Measurements from ENCODE around the gene STK32B.

Gene STK32B

GRCh38 chr4:5120468-5120867 lies 69.2 kb downstream of the STK32B start:
- Histone ChIP-seq H3K27ac (ENCODE audit: low read length) (no peak overlapping the region), H3K9me3 (ENCODE audit: control insufficient read depth in 2 of 2, low read length in 2 of 2) (no peaks in the 10 kb centered on the region), H3K4me3 (ENCODE audit: low read length in 2 of 2) (no peak overlapping the region), H3K36me3 (ENCODE audit: control insufficient read depth in 2 of 2, insufficient read depth in 2 of 2, low read length in 2 of 2) (no peaks in the 10 kb centered on the region), H3K4me1 (ENCODE audit: control insufficient read depth, insufficient read depth, low read length) (no peaks in the 10 kb centered on the region), H3K27me3 (ENCODE audit: control insufficient read depth in 1 of 2, insufficient read depth in 2 of 2, low read length in 2 of 2) (no peaks in the 10 kb centered on the region), H3K9ac (ENCODE audit: low read length in 2 of 2) (no peak overlapping the region)

- H3K4me3 ChIP-seq (ENCODE audit: low read length in 2 of 2): no peak overlapping the region
- H3K27me3 ChIP-seq (ENCODE audit: control insufficient read depth in 1 of 2, insufficient read depth in 2 of 2, low read length in 2 of 2): no peaks in the 10 kb centered on the region
- H3K4me1 ChIP-seq (ENCODE audit: control insufficient read depth, insufficient read depth, low read length): no peaks in the 10 kb centered on the region
- H3K36me3 ChIP-seq (ENCODE audit: control insufficient read depth in 2 of 2, insufficient read depth in 2 of 2, low read length in 2 of 2): no peaks in the 10 kb centered on the region
- H3K9ac ChIP-seq (ENCODE audit: low read length in 2 of 2): no peak overlapping the region
- H3K27ac ChIP-seq (ENCODE audit: low read length): no peak overlapping the region
- no peaks in the 10 kb centered on the region for H3K9me3 ChIP-seq (ENCODE audit: control insufficient read depth in 2 of 2, low read length in 2 of 2)
Observed at GRCh38 chr4:5122114-5122513, 70.8 kb downstream of the STK32B start.

GRCh38 chr4:5124876-5125275 lies 73.6 kb downstream of the STK32B start:
- Histone ChIP-seq H3K4me3 (ENCODE audit: low read length in 2 of 2) (no peak overlapping the region), H3K27me3 (ENCODE audit: control insufficient read depth in 1 of 2, insufficient read depth in 2 of 2, low read length in 2 of 2) (no peaks in the 10 kb centered on the region), H3K9me3 (ENCODE audit: control insufficient read depth in 2 of 2, low read length in 2 of 2) (no peaks in the 10 kb centered on the region), H3K9ac (ENCODE audit: low read length in 2 of 2) (no peak overlapping the region), H3K36me3 (ENCODE audit: control insufficient read depth in 2 of 2, insufficient read depth in 2 of 2, low read length in 2 of 2) (no peaks in the 10 kb centered on the region), H3K27ac (ENCODE audit: low read length) (no peak overlapping the region), H3K4me1 (ENCODE audit: control insufficient read depth, insufficient read depth, low read length) (no peaks in the 10 kb centered on the region)

- no peaks in the 10 kb centered on the region for H3K36me3 ChIP-seq (ENCODE audit: control insufficient read depth in 2 of 2, insufficient read depth in 2 of 2, low read length in 2 of 2)
- no peak overlapping the region for H3K9ac ChIP-seq (ENCODE audit: low read length in 2 of 2)
- H3K9me3 ChIP-seq (ENCODE audit: control insufficient read depth in 2 of 2, low read length in 2 of 2): no peaks in the 10 kb centered on the region
- no peaks in the 10 kb centered on the region for H3K4me1 ChIP-seq (ENCODE audit: control insufficient read depth, insufficient read depth, low read length)
- no peaks in the 10 kb centered on the region for H3K27me3 ChIP-seq (ENCODE audit: control insufficient read depth in 1 of 2, insufficient read depth in 2 of 2, low read length in 2 of 2)
- H3K4me3 ChIP-seq (ENCODE audit: low read length in 2 of 2): no peak overlapping the region
- H3K27ac ChIP-seq (ENCODE audit: low read length): no peak overlapping the region
Observed at GRCh38 chr4:5125321-5125720, 74.0 kb downstream of the STK32B start.

- H3K4me3 ChIP-seq (ENCODE audit: low read length in 2 of 2): no peak overlapping the region
- H3K9ac ChIP-seq (ENCODE audit: low read length in 2 of 2): no peak overlapping the region
- no peaks in the 10 kb centered on the region for H3K27me3 ChIP-seq (ENCODE audit: control insufficient read depth in 1 of 2, insufficient read depth in 2 of 2, low read length in 2 of 2)
- H3K4me1 ChIP-seq (ENCODE audit: control insufficient read depth, insufficient read depth, low read length): no peaks in the 10 kb centered on the region
- H3K9me3 ChIP-seq (ENCODE audit: control insufficient read depth in 2 of 2, low read length in 2 of 2): peaks cover 0 to 2% of the 10 kb centered on the region in 2 donors
- no peaks in the 10 kb centered on the region for H3K36me3 ChIP-seq (ENCODE audit: control insufficient read depth in 2 of 2, insufficient read depth in 2 of 2, low read length in 2 of 2)
- no peak overlapping the region for H3K27ac ChIP-seq (ENCODE audit: low read length)
Observed at GRCh38 chr4:5126231-5126630, 75.0 kb downstream of the STK32B start.

DNA sequence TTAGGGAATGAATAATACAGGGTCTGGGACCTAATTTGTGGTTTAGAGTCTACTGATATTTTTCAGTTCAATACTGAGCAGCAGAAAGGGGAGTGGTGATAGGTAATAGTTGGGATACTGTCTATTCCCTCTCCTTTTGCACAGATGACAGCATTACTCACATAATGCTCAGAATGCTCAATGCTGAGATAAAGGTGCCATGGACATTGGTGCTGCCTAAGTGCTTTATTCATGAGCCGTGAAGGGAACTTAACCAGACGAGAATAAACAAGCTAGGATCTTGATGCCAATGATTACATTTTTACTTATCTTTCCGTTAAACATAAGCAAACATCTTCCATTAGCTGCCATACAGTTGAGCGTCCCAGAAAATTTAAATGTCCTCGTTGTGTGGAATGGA lies 75.6 kb downstream of the STK32B start:
- no peak overlapping the region for H3K27ac ChIP-seq (ENCODE audit: low read length)
- H3K4me1 ChIP-seq (ENCODE audit: control insufficient read depth, insufficient read depth, low read length): no peaks in the 10 kb centered on the region
- H3K27me3 ChIP-seq (ENCODE audit: control insufficient read depth in 1 of 2, insufficient read depth in 2 of 2, low read length in 2 of 2): no peaks in the 10 kb centered on the region
- peaks cover 2 to 4% of the 10 kb centered on the region in 2 donors for H3K9me3 ChIP-seq (ENCODE audit: control insufficient read depth in 2 of 2, low read length in 2 of 2)
- H3K36me3 ChIP-seq (ENCODE audit: control insufficient read depth in 2 of 2, insufficient read depth in 2 of 2, low read length in 2 of 2): no peaks in the 10 kb centered on the region
- H3K4me3 ChIP-seq (ENCODE audit: low read length in 2 of 2): no peak overlapping the region
- no peak overlapping the region for H3K9ac ChIP-seq (ENCODE audit: low read length in 2 of 2)

GRCh38 chr4:5127556-5127955 lies 76.3 kb downstream of the STK32B start:
- H3K27ac ChIP-seq (ENCODE audit: low read length): no peak overlapping the region
- H3K4me3 ChIP-seq (ENCODE audit: low read length in 2 of 2): no peak overlapping the region
- H3K36me3 ChIP-seq (ENCODE audit: control insufficient read depth in 2 of 2, insufficient read depth in 2 of 2, low read length in 2 of 2): no peaks in the 10 kb centered on the region
- H3K27me3 ChIP-seq (ENCODE audit: control insufficient read depth in 1 of 2, insufficient read depth in 2 of 2, low read length in 2 of 2): no peaks in the 10 kb centered on the region
- H3K4me1 ChIP-seq (ENCODE audit: control insufficient read depth, insufficient read depth, low read length): no peaks in the 10 kb centered on the region
- H3K9ac ChIP-seq (ENCODE audit: low read length in 2 of 2): no peak overlapping the region
- H3K9me3 ChIP-seq (ENCODE audit: control insufficient read depth in 2 of 2, low read length in 2 of 2): peaks cover 2 to 5% of the 10 kb centered on the region in 2 donors

DNA sequence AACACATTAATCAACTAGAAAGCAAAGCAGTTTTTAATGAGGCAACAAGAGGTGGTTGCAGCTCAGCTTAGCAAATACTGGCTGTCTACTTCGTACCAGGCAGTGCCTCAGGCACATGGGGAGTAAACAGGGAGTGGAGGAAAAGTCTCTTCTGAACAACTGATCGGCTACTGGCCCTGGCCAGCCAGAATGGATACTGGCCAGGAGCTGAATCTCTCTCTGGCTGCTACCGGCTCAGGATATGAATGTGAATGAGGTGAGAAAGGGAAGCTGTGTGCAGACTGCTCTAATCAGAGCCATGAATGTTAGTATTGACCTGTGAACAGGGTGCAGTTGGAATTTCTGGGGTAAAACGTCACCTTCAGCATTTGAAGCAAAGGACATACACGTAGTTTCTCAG lies 77.3 kb downstream of the STK32B start:
- H3K9me3 ChIP-seq (ENCODE audit: control insufficient read depth in 2 of 2, low read length in 2 of 2): peaks cover 2 to 5% of the 10 kb centered on the region in 2 donors
- no peaks in the 10 kb centered on the region for H3K4me1 ChIP-seq (ENCODE audit: control insufficient read depth, insufficient read depth, low read length)
- no peaks in the 10 kb centered on the region for H3K36me3 ChIP-seq (ENCODE audit: control insufficient read depth in 2 of 2, insufficient read depth in 2 of 2, low read length in 2 of 2)
- H3K4me3 ChIP-seq (ENCODE audit: low read length in 2 of 2): no peak overlapping the region
- H3K27ac ChIP-seq (ENCODE audit: low read length): no peak overlapping the region
- no peak overlapping the region for H3K9ac ChIP-seq (ENCODE audit: low read length in 2 of 2)
- no peaks in the 10 kb centered on the region for H3K27me3 ChIP-seq (ENCODE audit: control insufficient read depth in 1 of 2, insufficient read depth in 2 of 2, low read length in 2 of 2)

DNA sequence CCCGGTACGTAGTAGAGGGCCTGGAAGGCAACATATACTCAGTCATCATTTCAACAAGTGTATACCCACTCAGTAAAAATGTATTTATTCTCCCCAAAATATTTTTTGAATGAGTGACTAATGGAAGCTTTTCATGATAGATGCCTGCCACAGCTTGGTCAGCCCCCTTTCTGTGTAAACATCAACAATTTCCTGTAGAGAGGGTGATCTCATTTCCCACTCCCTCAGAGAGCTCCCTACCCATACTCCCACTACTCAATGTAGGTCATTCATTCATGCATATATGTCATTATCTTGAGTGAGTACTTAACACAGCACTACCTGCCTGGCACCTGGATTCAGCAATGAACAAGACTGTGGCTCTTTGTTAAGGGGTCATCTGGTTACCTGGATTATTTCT lies 81.9 kb downstream of the STK32B start:
- Histone ChIP-seq H3K4me3 (ENCODE audit: low read length in 2 of 2) (no peak overlapping the region), H3K27ac (ENCODE audit: low read length) (no peak overlapping the region), H3K9me3 (ENCODE audit: control insufficient read depth in 2 of 2, low read length in 2 of 2) (peaks cover 2 to 5% of the 10 kb centered on the region in 2 donors), H3K9ac (ENCODE audit: low read length in 2 of 2) (no peak overlapping the region), H3K27me3 (ENCODE audit: control insufficient read depth in 1 of 2, insufficient read depth in 2 of 2, low read length in 2 of 2) (no peaks in the 10 kb centered on the region), H3K4me1 (ENCODE audit: control insufficient read depth, insufficient read depth, low read length) (no peaks in the 10 kb centered on the region), H3K36me3 (ENCODE audit: control insufficient read depth in 2 of 2, insufficient read depth in 2 of 2, low read length in 2 of 2) (no peaks in the 10 kb centered on the region)

GRCh38 chr4:5133933-5134594 lies 82.8 kb downstream of the STK32B start:
- H3K4me3 ChIP-seq (ENCODE audit: low read length in 2 of 2): no peak overlapping the region
- H3K4me1 ChIP-seq (ENCODE audit: control insufficient read depth, insufficient read depth, low read length): no peaks in the 10 kb centered on the region
- H3K27ac ChIP-seq (ENCODE audit: low read length): no peak overlapping the region
- H3K27me3 ChIP-seq (ENCODE audit: control insufficient read depth in 1 of 2, insufficient read depth in 2 of 2, low read length in 2 of 2): no peaks in the 10 kb centered on the region
- H3K9me3 ChIP-seq (ENCODE audit: control insufficient read depth in 2 of 2, low read length in 2 of 2): peaks cover 2 to 5% of the 10 kb centered on the region in 2 donors
- no peak overlapping the region for H3K9ac ChIP-seq (ENCODE audit: low read length in 2 of 2)
- H3K36me3 ChIP-seq (ENCODE audit: control insufficient read depth in 2 of 2, insufficient read depth in 2 of 2, low read length in 2 of 2): no peaks in the 10 kb centered on the region

- Histone ChIP-seq H3K9ac (ENCODE audit: low read length in 2 of 2) (no peak overlapping the region), H3K9me3 (ENCODE audit: control insufficient read depth in 2 of 2, low read length in 2 of 2) (peaks cover 2 to 5% of the 10 kb centered on the region in 2 donors), H3K27ac (ENCODE audit: low read length) (no peak overlapping the region), H3K4me1 (ENCODE audit: control insufficient read depth, insufficient read depth, low read length) (no peaks in the 10 kb centered on the region), H3K4me3 (ENCODE audit: low read length in 2 of 2) (no peak overlapping the region), H3K36me3 (ENCODE audit: control insufficient read depth in 2 of 2, insufficient read depth in 2 of 2, low read length in 2 of 2) (no peaks in the 10 kb centered on the region), H3K27me3 (ENCODE audit: control insufficient read depth in 1 of 2, insufficient read depth in 2 of 2, low read length in 2 of 2) (no peaks in the 10 kb centered on the region)
Observed at GRCh38 chr4:5134620-5135019, 83.3 kb downstream of the STK32B start.

Measured in stomach smooth muscle (tissue), 2 donors.